Fibroblast of lung (primary cell): Measurements from ENCODE around the gene OSGEPL1.
A peak's percentile ranks its signal among the peaks of the same experiment; 100 is the strongest.

Experiments
- CTCF ChIP-seq, 2 donors: IDR thresholded peaks in 1 of 2; conservative IDR thresholded peaks in 1 of 2; 1 replicate in 1 of 2; 2 replicates in 1 of 2; pipeline ENCODE4 v1.5.1; 2011 to 2012; ENCODE audit warnings: low read length in 2 of 2, control low read depth in 1 of 2, inconsistent platforms in 1 of 2, low read depth in 1 of 2, mild to moderate bottlenecking in 1 of 2
- EZH2 ChIP-seq: IDR thresholded peaks from 2 replicates; pipeline ENCODE4 v1.5.1; 2012; ENCODE audit warnings: low read length, control low read depth, mild to moderate bottlenecking; ENCODE audit errors: missing control alignments

GRCh38 chr2:189751080-189751658 lies 11.4 kb downstream of the OSGEPL1 start:
- TF ChIP-seq CTCF (conservative IDR thresholded peaks at IDR 0.05 in 1 of 2, IDR thresholded peaks at IDR 0.05 in 1 of 2; ENCODE audit: low read depth in 1 of 2, low read length in 2 of 2) (peak; percentile 67 to 78), EZH2 (no peak)
